HEK293 (cell line): ENCODE results near the gene CEP295NL.

Experiments used
- CTCF ChIA-PET: fragments of 350-600 bp; formaldehyde crosslinking; extraction: SDS; loops from one replicate; lab custom pipeline; 2021; ENCODE audit warnings: antibody characterized with exemption; lab: Yijun Ruan, JAX
- POLR2A ChIA-PET: fragments of 300-600 bp; formaldehyde crosslinking; extraction: SDS; loops from one replicate; lab custom pipeline; 2020; ENCODE audit warnings: antibody characterized with exemption, inconsistent platforms; lab: Yijun Ruan, JAX
- H3K27ac ChIP-seq: fragments of 200-500 bp; sonication (Bioruptor generic); 2 replicates; pipeline ENCODE4 v1.5.1; 2014; ENCODE audit warnings: low read depth, low read length, control low read depth, inconsistent platforms; ENCODE audit errors: extremely low read depth
- H3K36me3 ChIP-seq, 2 experiments: fragments of 200-500 bp in 1 of 2; sonication (Bioruptor generic) in 1 of 2; 1 replicate in 1 of 2; 2 replicates in 1 of 2; pipeline ENCODE4 v1.5.1; 2014 to 2017; ENCODE audit warnings: inconsistent platforms in 2 of 2, low read length in 2 of 2; ENCODE audit not compliant: control insufficient read depth in 2 of 2, insufficient read depth in 1 of 2
- H3K4me1 ChIP-seq: fragments of 200-500 bp; sonication (Bioruptor generic); 2 replicates; pipeline ENCODE4 v1.5.1; 2014; ENCODE audit warnings: mild to moderate bottlenecking, low read length, inconsistent platforms; ENCODE audit not compliant: control insufficient read depth, insufficient read depth
- H3K4me3 ChIP-seq: 2 replicates; pipeline ENCODE4 v1.5.1; 2011; ENCODE audit warnings: low read depth, mild to moderate bottlenecking, control low read depth, low read length, moderate library complexity
- H3K9me3 ChIP-seq: fragments of 200-500 bp; sonication (Bioruptor generic); 2 replicates; pipeline ENCODE4 v1.5.1; 2014; ENCODE audit warnings: low read depth, low read length, inconsistent platforms; ENCODE audit not compliant: control insufficient read depth, insufficient read depth
- ATF2 ChIP-seq: fragments of 450-650 bp; formaldehyde crosslinking; IDR thresholded peaks from 2 replicates; pipeline ENCODE4 v1.5.1; 2016; ENCODE audit warnings: missing biosample characterization, missing genetic modification characterization, low read depth
- IKZF3 ChIP-seq: fragments of 450-650 bp; IDR thresholded peaks from 2 replicates; pipeline ENCODE4 v1.5.0; 2018; ENCODE audit warnings: missing biosample characterization, mild to moderate bottlenecking, missing genetic modification characterization, moderate library complexity
- PATZ1 ChIP-seq: fragments of 450-650 bp; formaldehyde crosslinking; IDR thresholded peaks from 2 replicates; pipeline ENCODE4 v1.5.1; 2016; ENCODE audit warnings: missing biosample characterization, missing genetic modification characterization
- SETDB1 ChIP-seq: IDR thresholded peaks from one replicate; pipeline ENCODE4 v1.6.1; 2017; ENCODE audit warnings: mild to moderate bottlenecking, low read length, moderate library complexity, mixed read lengths; ENCODE audit not compliant: insufficient read length
- ZBTB8A ChIP-seq: fragments of 450-650 bp; formaldehyde crosslinking; IDR thresholded peaks from 2 replicates; pipeline ENCODE4 v1.5.1; 2016; ENCODE audit warnings: missing biosample characterization, missing genetic modification characterization
- ZNF121 ChIP-seq: fragments of 450-650 bp; formaldehyde crosslinking; IDR thresholded peaks from 2 replicates; pipeline ENCODE4 v1.5.1; 2016; ENCODE audit warnings: missing biosample characterization, missing genetic modification characterization
- ZNF341 ChIP-seq: fragments of 450-650 bp; formaldehyde crosslinking; IDR thresholded peaks from 2 replicates; pipeline ENCODE4; 2016; ENCODE audit warnings: low read depth, missing biosample characterization, missing genetic modification characterization
- ZNF354C ChIP-seq: fragments of 450-650 bp; formaldehyde crosslinking; IDR thresholded peaks from 2 replicates; pipeline ENCODE4 v1.5.1; 2016; ENCODE audit warnings: missing biosample characterization, missing genetic modification characterization, low read depth, borderline replicate concordance
- ZNF48 ChIP-seq: fragments of 450-650 bp; formaldehyde crosslinking; IDR thresholded peaks from 2 replicates; pipeline ENCODE4 v1.5.1; 2016; ENCODE audit warnings: missing biosample characterization, missing genetic modification characterization
- ZNF561 ChIP-seq: fragments of 450-650 bp; IDR thresholded peaks from 2 replicates; pipeline ENCODE4 v1.5.1; 2018; ENCODE audit warnings: missing biosample characterization, missing genetic modification characterization, borderline replicate concordance
- ZNF596 ChIP-seq: fragments of 450-650 bp; IDR thresholded peaks from 2 replicates; pipeline ENCODE4 v1.5.0; 2018; ENCODE audit warnings: missing biosample characterization, mild to moderate bottlenecking, missing genetic modification characterization, moderate library complexity
- ZNF621 ChIP-seq: fragments of 450-650 bp; formaldehyde crosslinking; IDR thresholded peaks from 2 replicates; pipeline ENCODE4 v1.5.1; 2017; ENCODE audit warnings: missing biosample characterization, missing genetic modification characterization
- ZNF76 ChIP-seq: fragments of 450-650 bp; formaldehyde crosslinking; IDR thresholded peaks from 2 replicates; pipeline ENCODE4; 2016; ENCODE audit warnings: low read depth, missing biosample characterization, missing genetic modification characterization, borderline replicate concordance
- ZNF777 ChIP-seq: fragments of 450-650 bp; formaldehyde crosslinking; IDR thresholded peaks from 2 replicates; pipeline ENCODE4 v1.5.1; 2017; ENCODE audit warnings: missing biosample characterization, missing genetic modification characterization, borderline replicate concordance
- ZSCAN16 ChIP-seq: fragments of 450-650 bp; formaldehyde crosslinking; IDR thresholded peaks from 2 replicates; pipeline ENCODE4 v1.5.1; 2016; ENCODE audit warnings: missing biosample characterization, missing genetic modification characterization
- ZSCAN4 ChIP-seq: fragments of 450-650 bp; formaldehyde crosslinking; IDR thresholded peaks from 2 replicates; pipeline ENCODE4 v1.5.1; 2017; ENCODE audit warnings: missing biosample characterization, missing genetic modification characterization
- TF ChIP-seq, protein P1 (sequence below): fragments of 450-650 bp; formaldehyde crosslinking; IDR thresholded peaks from 2 replicates; pipeline ENCODE4 v1.5.1; 2017; ENCODE audit warnings: missing biosample characterization, missing genetic modification characterization
- TF ChIP-seq, protein P2 (sequence below): fragments of 450-650 bp; formaldehyde crosslinking; optimal IDR thresholded peaks from 2 replicates; pipeline ENCODE3; 2016; ENCODE audit warnings: missing biosample characterization, mild to moderate bottlenecking, missing genetic modification characterization
- TF ChIP-seq, protein P3 (sequence below): fragments of 450-650 bp; formaldehyde crosslinking; IDR thresholded peaks from 2 replicates; pipeline ENCODE4 v1.5.1; 2016; ENCODE audit warnings: missing biosample characterization, missing genetic modification characterization
- TF ChIP-seq, protein P4 (sequence below): fragments of 450-650 bp; formaldehyde crosslinking; IDR thresholded peaks from 2 replicates; pipeline ENCODE4 v1.5.1; 2016; ENCODE audit warnings: missing biosample characterization, missing genetic modification characterization

The CEP295NL gene

GRCh38 chr17:78925234-78925633 is 22.2 kb upstream of the CEP295NL start, which contains the start of gene TIMP2:
Gene TIMP2, minus strand, starts transcription at chr17:78925387. Its CDS starts 299 bp downstream, at chr17:78925088.
- Histone ChIP-seq H3K9me3 (no peaks in the 10 kb centered on the region), H3K4me3 (peak within 1 kb of the TSS; percentile 46), H3K27ac (peak within 1 kb of the TSS; percentile 37; the same call in 1 of the 2 replicates), H3K4me1 (peaks cover 5% of the 10 kb centered on the region), H3K36me3 (no peaks in the 10 kb centered on the region)
- ChIA-PET POLR2A (interaction anchor here (0.9 to 2.9 kb wide), 3 partner anchors 8 to 30 kb away, joined by 3 to 15 read pairs (median 3); no protein-coding TSS in a partner anchor), CTCF (interaction anchor here (0.5 kb wide), 1 partner anchor 83 kb away, joined by 5 read pairs; no protein-coding TSS in a partner anchor)
- TF ChIP-seq ZNF341 (no peak; the same call in 1 of the 2 replicates), PATZ1 (tag by site-specific recombination) (peak; percentile 38; the same call in 1 of the 2 replicates), ZNF777 (no peak), IKZF3 (tag by site-specific recombination) (no peak), ZNF596 (tag by site-specific recombination) (no peak), ZNF76 (tag by site-specific recombination) (peak; percentile 25; the same call in 1 of the 2 replicates), ZNF354C (no peak)
- TF ChIP-seq, protein P1, sequence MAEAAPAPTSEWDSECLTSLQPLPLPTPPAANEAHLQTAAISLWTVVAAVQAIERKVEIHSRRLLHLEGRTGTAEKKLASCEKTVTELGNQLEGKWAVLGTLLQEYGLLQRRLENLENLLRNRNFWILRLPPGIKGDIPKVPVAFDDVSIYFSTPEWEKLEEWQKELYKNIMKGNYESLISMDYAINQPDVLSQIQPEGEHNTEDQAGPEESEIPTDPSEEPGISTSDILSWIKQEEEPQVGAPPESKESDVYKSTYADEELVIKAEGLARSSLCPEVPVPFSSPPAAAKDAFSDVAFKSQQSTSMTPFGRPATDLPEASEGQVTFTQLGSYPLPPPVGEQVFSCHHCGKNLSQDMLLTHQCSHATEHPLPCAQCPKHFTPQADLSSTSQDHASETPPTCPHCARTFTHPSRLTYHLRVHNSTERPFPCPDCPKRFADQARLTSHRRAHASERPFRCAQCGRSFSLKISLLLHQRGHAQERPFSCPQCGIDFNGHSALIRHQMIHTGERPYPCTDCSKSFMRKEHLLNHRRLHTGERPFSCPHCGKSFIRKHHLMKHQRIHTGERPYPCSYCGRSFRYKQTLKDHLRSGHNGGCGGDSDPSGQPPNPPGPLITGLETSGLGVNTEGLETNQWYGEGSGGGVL: peak; percentile 70
- TF ChIP-seq, protein P2, sequence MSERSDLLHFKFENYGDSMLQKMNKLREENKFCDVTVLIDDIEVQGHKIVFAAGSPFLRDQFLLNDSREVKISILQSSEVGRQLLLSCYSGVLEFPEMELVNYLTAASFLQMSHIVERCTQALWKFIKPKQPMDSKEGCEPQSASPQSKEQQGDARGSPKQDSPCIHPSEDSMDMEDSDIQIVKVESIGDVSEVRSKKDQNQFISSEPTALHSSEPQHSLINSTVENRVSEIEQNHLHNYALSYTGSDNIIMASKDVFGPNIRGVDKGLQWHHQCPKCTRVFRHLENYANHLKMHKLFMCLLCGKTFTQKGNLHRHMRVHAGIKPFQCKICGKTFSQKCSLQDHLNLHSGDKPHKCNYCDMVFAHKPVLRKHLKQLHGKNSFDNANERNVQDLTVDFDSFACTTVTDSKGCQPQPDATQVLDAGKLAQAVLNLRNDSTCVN (tag by site-specific recombination): peak; percentile 35
- TF ChIP-seq, protein P3, sequence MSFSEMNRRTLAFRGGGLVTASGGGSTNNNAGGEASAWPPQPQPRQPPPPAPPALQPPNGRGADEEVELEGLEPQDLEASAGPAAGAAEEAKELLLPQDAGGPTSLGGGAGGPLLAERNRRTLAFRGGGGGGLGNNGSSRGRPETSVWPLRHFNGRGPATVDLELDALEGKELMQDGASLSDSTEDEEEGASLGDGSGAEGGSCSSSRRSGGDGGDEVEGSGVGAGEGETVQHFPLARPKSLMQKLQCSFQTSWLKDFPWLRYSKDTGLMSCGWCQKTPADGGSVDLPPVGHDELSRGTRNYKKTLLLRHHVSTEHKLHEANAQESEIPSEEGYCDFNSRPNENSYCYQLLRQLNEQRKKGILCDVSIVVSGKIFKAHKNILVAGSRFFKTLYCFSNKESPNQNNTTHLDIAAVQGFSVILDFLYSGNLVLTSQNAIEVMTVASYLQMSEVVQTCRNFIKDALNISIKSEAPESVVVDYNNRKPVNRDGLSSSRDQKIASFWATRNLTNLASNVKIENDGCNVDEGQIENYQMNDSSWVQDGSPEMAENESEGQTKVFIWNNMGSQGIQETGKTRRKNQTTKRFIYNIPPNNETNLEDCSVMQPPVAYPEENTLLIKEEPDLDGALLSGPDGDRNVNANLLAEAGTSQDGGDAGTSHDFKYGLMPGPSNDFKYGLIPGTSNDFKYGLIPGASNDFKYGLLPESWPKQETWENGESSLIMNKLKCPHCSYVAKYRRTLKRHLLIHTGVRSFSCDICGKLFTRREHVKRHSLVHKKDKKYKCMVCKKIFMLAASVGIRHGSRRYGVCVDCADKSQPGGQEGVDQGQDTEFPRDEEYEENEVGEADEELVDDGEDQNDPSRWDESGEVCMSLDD (tag by site-specific recombination): no peak

GRCh38 chr17:78924481-78925151 is 21.6 kb upstream of the CEP295NL start:
- Histone ChIP-seq H3K4me1 (peaks cover 5% of the 10 kb centered on the region), H3K9me3 (no peaks in the 10 kb centered on the region), H3K27ac (no peak overlapping the region), H3K36me3 (no peaks in the 10 kb centered on the region), H3K4me3 (peak overlapping the region; percentile 46)
- ChIA-PET POLR2A (interaction anchor here (0.6 to 2.9 kb wide), 5 partner anchors 9 to 36 kb away, joined by 3 to 15 read pairs (median 3); no protein-coding TSS in a partner anchor), CTCF (no interaction called here)
- TF ChIP-seq, protein P4, sequence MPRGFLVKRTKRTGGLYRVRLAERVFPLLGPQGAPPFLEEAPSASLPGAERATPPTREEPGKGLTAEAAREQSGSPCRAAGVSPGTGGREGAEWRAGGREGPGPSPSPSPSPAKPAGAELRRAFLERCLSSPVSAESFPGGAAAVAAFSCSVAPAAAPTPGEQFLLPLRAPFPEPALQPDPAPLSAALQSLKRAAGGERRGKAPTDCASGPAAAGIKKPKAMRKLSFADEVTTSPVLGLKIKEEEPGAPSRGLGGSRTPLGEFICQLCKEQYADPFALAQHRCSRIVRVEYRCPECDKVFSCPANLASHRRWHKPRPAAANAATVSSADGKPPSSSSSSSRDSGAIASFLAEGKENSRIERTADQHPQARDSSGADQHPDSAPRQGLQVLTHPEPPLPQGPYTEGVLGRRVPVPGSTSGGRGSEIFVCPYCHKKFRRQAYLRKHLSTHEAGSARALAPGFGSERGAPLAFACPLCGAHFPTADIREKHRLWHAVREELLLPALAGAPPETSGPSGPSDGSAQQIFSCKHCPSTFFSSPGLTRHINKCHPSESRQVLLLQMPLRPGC (tag by site-specific recombination): no peak
- TF ChIP-seq ATF2 (tag by site-specific recombination) (no peak), SETDB1 (no peak), ZNF621 (tag by site-specific recombination) (no peak), ZNF48 (no peak), ZBTB8A (peak; percentile 49), ZNF121 (no peak), ZNF561 (no peak), ZSCAN16 (tag by site-specific recombination) (no peak), ZSCAN4 (tag by site-specific recombination) (no peak)
